ENCODE data around the gene SLC1A2. TPM values are rescaled to one million over a fixed set of nuclear protein-coding genes. Genes with fewer than 3 reads are reported as not detected.

The SLC1A2 gene
- total RNA-seq, 1 experiment from 2014 or later = 0.50 TPM

GRCh38 chr11:35380603-35381002, 38.8 kb downstream of the SLC1A2 start:
- Mint-ChIP-seq H3K36me3 (ENCODE audit: insufficient read depth in 1 of 3, low read depth in 3 of 3) (no peaks in the 10 kb centered on the region), H3K27ac (no peak overlapping the region), H3K4me3 (no peak overlapping the region), H3K4me1 (no peaks in the 10 kb centered on the region), H3K27me3 (ENCODE audit: low read depth) (peaks cover 4% of the 10 kb centered on the region), H3K9me3 (no peaks in the 10 kb centered on the region)
- Histone ChIP-seq H4K5ac (ENCODE audit: insufficient read length, low read depth, low read length) (no peak overlapping the region), H2BK12ac (ENCODE audit: insufficient read length, low read depth, low read length) (no peak overlapping the region), H2AK5ac (ENCODE audit: insufficient read length, low read length) (no peak overlapping the region), H2BK5ac (ENCODE audit: insufficient read length, low read length) (no peak overlapping the region), H4K8ac (replicated peaks; ENCODE audit: insufficient read length, low read depth, low read length) (no peak overlapping the region), H3K79me1 (ENCODE audit: insufficient read depth, low read depth, low read length, poor library complexity, severe bottlenecking) (no peaks in the 10 kb centered on the region), H3K9ac (ENCODE audit: extremely low read depth, insufficient read length, low read length) (no peak overlapping the region), H3K9me3 (ENCODE audit: control insufficient read depth, low read depth, low read length) (no peaks in the 10 kb centered on the region), H2BK15ac (ENCODE audit: low read depth, low read length) (no peak overlapping the region), H3K4me2 (ENCODE audit: insufficient read depth, insufficient read length, low read length) (no peak overlapping the region), H3K27ac (ENCODE audit: insufficient read length, low read depth, low read length) (no peak overlapping the region), H3K18ac (ENCODE audit: insufficient read length, low read depth, low read length) (no peak overlapping the region), H3K56ac (ENCODE audit: insufficient read length, low read depth, low read length) (no peak overlapping the region), H3K4ac (ENCODE audit: low read depth, low read length) (no peak overlapping the region), H3K23ac (ENCODE audit: insufficient read length, low read depth, low read length) (no peak overlapping the region), H3K14ac (ENCODE audit: insufficient read depth, low read length) (no peak overlapping the region), H3K23me2 (ENCODE audit: insufficient read length, low read depth, low read length, poor library complexity, severe bottlenecking) (no peaks in the 10 kb centered on the region), H3K4me1 (ENCODE audit: insufficient read depth, low read length) (no peaks in the 10 kb centered on the region), H3K27me3 (ENCODE audit: insufficient read depth, low read length) (no peaks in the 10 kb centered on the region), H2AFZ (ENCODE audit: low read length) (no peak overlapping the region), H2BK20ac (ENCODE audit: low read depth, low read length, poor library complexity, severe bottlenecking) (no peak overlapping the region), H3T11ph (ENCODE audit: low read length) (no peak overlapping the region), H4K91ac (ENCODE audit: insufficient read length, low read depth, low read length) (no peak overlapping the region), H4K20me1 (ENCODE audit: control insufficient read depth, insufficient read depth, insufficient read length) (no peaks in the 10 kb centered on the region), H2BK120ac (ENCODE audit: low read depth, low read length, poor library complexity, severe bottlenecking) (no peak overlapping the region), H3K79me2 (ENCODE audit: insufficient read depth, low read length) (no peaks in the 10 kb centered on the region)
- WGBS (ENCODE audit: extremely low coverage, insufficient read length, low lambda C conversion rate) = no CpG with 5 or more reads among the region's 5 CpGs
- TF ChIP-seq CTCF (conservative IDR thresholded peaks at IDR 0.05) = no peak
- no peak for DNase-seq

Data from H9 (cell line).